Measurements from ENCODE around the gene SLC8A1. TPM values are rescaled to one million over a fixed set of nuclear protein-coding genes. Genes with fewer than 3 reads are reported as not detected.

SLC8A1 gene
- total and polyA plus RNA-seq, 10 of the 15 experiments (the other 5 are each of a cell fraction or from before 2014, with no cell fraction given) = under 0.01 to 1.2 (median 0.01) TPM; not detected in 3

GRCh38 chr2:40303746-40304145 lies 148.1 kb downstream of the SLC8A1 start:
- BruUV-seq (replicated peaks) = no TSS peak
- ATAC-seq (no peak), DNase-seq (ENCODE audit: low read depth, low spot score) (no peak), FAIRE-seq (no peak)
- RAD21 ChIA-PET (ENCODE audit: unreplicated experiment) = no interaction called here
- H2AFZ ChIP-seq (ENCODE audit: control insufficient read depth, low read depth, low read length) = no peak overlapping the region
- in situ Hi-C loops (cut with MboI) (no loop called here), intact Hi-C loops (cut with micrococcal nuclease; ENCODE audit: unreplicated experiment) (no loop called here)
- no peaks in the 10 kb centered on the region for H4K20me1 ChIP-seq (ENCODE audit: control insufficient read depth, insufficient read depth)
- no peaks in the 10 kb centered on the region for H3K9me3 ChIP-seq (replicated peaks; ENCODE audit: control insufficient read depth, insufficient read depth, low read length)
- no peak overlapping the region for H3K9ac ChIP-seq (ENCODE audit: control insufficient read depth, insufficient read depth, low read length)
- no peaks in the 10 kb centered on the region for H3K79me2 ChIP-seq (ENCODE audit: control insufficient read depth, insufficient read depth, low read length)
- H3K27ac ChIP-seq (ENCODE audit: control insufficient read depth, insufficient read depth) = no peak overlapping the region
- WGBS (ENCODE audit: insufficient coverage, insufficient replicate concordance, low lambda C conversion rate, missing lambda C conversion rate) = 53% methylated on average over 4 of the region's 4 CpGs
- SMC1A ChIA-PET (ENCODE audit: uncharacterized antibody, unreplicated experiment) = no interaction called here
- no peak overlapping the region for H3K4me2 ChIP-seq (ENCODE audit: control insufficient read depth, insufficient read depth)
- H3K4me3 ChIP-seq = no peak overlapping the region
- H3K4me1 ChIP-seq (ENCODE audit: control insufficient read depth, insufficient read depth, low read length) = no peaks in the 10 kb centered on the region
- POLR2A ChIA-PET = no interaction called here
- no peaks in the 10 kb centered on the region for H3K36me3 ChIP-seq (ENCODE audit: control insufficient read depth in 2 of 2, insufficient read depth in 2 of 2, low read length in 1 of 2)
- CTCF ChIA-PET = no interaction called here
- TF ChIP-seq STAT3 (IDR thresholded peaks at IDR 0.05; ENCODE audit: low read depth, low read length) (no peak), BMI1 (IDR thresholded peaks at IDR 0.05; ENCODE audit: borderline replicate concordance) (no peak), IKZF2 (IDR thresholded peaks at IDR 0.05) (no peak), TCF3 (IDR thresholded peaks at IDR 0.05; ENCODE audit: borderline replicate concordance, insufficient read depth, low read depth, low read length) (no peak), RUNX3 (IDR thresholded peaks at IDR 0.05; ENCODE audit: low read length) (no peak), NFYB (IDR thresholded peaks at IDR 0.05; ENCODE audit: insufficient read depth, low read depth, low read length) (no peak), FOS (IDR thresholded peaks at IDR 0.05; ENCODE audit: borderline replicate concordance, extremely low read depth, insufficient read length) (no peak), ZNF687 (IDR thresholded peaks at IDR 0.05) (no peak), ZNF24 (IDR thresholded peaks at IDR 0.05) (no peak), STAT1 (conservative IDR thresholded peaks at IDR 0.05) (no peak), POLR2AphosphoS5 (IDR thresholded peaks at IDR 0.05; ENCODE audit: low read length) (no peak), CBX5 (IDR thresholded peaks at IDR 0.05; ENCODE audit: low read depth) (no peak), SKIL (IDR thresholded peaks at IDR 0.05; ENCODE audit: low read depth, poor library complexity, severe bottlenecking) (no peak), IRF4 (IDR thresholded peaks at IDR 0.05; ENCODE audit: low read depth, low read length) (no peak), MEF2B (IDR thresholded peaks at IDR 0.05; ENCODE audit: partially characterized antibody, poor library complexity, severe bottlenecking) (no peak)
- TF ChIP-seq, protein P1, sequence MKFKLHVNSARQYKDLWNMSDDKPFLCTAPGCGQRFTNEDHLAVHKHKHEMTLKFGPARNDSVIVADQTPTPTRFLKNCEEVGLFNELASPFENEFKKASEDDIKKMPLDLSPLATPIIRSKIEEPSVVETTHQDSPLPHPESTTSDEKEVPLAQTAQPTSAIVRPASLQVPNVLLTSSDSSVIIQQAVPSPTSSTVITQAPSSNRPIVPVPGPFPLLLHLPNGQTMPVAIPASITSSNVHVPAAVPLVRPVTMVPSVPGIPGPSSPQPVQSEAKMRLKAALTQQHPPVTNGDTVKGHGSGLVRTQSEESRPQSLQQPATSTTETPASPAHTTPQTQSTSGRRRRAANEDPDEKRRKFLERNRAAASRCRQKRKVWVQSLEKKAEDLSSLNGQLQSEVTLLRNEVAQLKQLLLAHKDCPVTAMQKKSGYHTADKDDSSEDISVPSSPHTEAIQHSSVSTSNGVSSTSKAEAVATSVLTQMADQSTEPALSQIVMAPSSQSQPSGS (IDR thresholded peaks at IDR 0.05; ENCODE audit: low read length) = no peak
- TF ChIP-seq, protein P2, sequence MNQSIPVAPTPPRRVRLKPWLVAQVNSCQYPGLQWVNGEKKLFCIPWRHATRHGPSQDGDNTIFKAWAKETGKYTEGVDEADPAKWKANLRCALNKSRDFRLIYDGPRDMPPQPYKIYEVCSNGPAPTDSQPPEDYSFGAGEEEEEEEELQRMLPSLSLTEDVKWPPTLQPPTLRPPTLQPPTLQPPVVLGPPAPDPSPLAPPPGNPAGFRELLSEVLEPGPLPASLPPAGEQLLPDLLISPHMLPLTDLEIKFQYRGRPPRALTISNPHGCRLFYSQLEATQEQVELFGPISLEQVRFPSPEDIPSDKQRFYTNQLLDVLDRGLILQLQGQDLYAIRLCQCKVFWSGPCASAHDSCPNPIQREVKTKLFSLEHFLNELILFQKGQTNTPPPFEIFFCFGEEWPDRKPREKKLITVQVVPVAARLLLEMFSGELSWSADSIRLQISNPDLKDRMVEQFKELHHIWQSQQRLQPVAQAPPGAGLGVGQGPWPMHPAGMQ (IDR thresholded peaks at IDR 0.05; ENCODE audit: borderline replicate concordance) = no peak
- no peaks in the 10 kb centered on the region for H3K27me3 ChIP-seq (replicated peaks in 1 of 2; ENCODE audit: control insufficient read depth in 2 of 2, insufficient read depth in 2 of 2, low read length in 1 of 2)

Data from GM12878 (cell line).